H1 (cell line): ENCODE data around the gene SF3B6. TPM values are rescaled to one million over a fixed set of nuclear protein-coding genes. Genes with fewer than 3 reads are reported as not detected.

Experiments
- CTCF ChIP-seq, 3 experiments: IDR thresholded peaks; 1 replicate in 2 of 3; 2 replicates in 1 of 3; pipeline versions ENCODE4 v1.5.1 to v1.6.1; 2011; ENCODE audit warnings: low read length in 3 of 3, mild to moderate bottlenecking in 3 of 3, inconsistent platforms in 2 of 3, low read depth in 1 of 3, moderate library complexity in 1 of 3; ENCODE audit not compliant: insufficient read depth in 1 of 3; ENCODE audit errors: control extremely low read depth in 1 of 3
- HDAC2 ChIP-seq, 2 experiments: fragments of 300-600 bp in 1 of 2; sonication (generic) in 1 of 2; IDR thresholded peaks; 2 replicates each; pipeline ENCODE4 v1.6.1; 2011 to 2012; ENCODE audit warnings: low read depth in 2 of 2, low read length in 2 of 2, mild to moderate bottlenecking in 2 of 2, moderate library complexity in 2 of 2, borderline replicate concordance in 1 of 2, inconsistent platforms in 1 of 2
- polyA plus RNA-seq, 7 experiments: library from polyadenylated mRNA; depleted of rRNA in 3 of 7; stranded (reverse) in 5 of 7; unstranded in 2 of 7; fragments of >200 nt in 5 of 7; fragments of 200-250 nt in 2 of 7; gene quantifications; 1 replicate in 5 of 7; 2 replicates in 1 of 7; 4 replicates in 1 of 7; pipeline versions ENCODE4 v1.2.1 to v1.2.3, GENCODE V29; 2011 to 2013; ENCODE audit warnings: missing spikeins in 2 of 7, mixed read lengths in 2 of 7
- total RNA-seq: library from RNA; stranded (reverse); fragmentation: NEBNext Ultra II Directional; extraction: Animal tissue kit (Norgen Biotek cat#: 25700); gene quantifications from 2 replicates; pipeline ENCODE4 v1.2.1, GENCODE V29; 2021
- TF ChIP-seq, protein P1 (sequence below): fragments of 300-600 bp; sonication (generic); IDR thresholded peaks from 2 replicates; pipeline ENCODE4 v1.7.1; 2012; ENCODE audit warnings: low read length, moderate library complexity, mild to moderate bottlenecking, inconsistent platforms; ENCODE audit not compliant: insufficient replicate concordance

SF3B6 gene
- total and polyA plus RNA-seq, 2 of the 8 experiments (the other 6 are each of a cell fraction or from before 2014, with no cell fraction given), result 126 to 155 TPM

GRCh38 chr2:24018241-24018640 is 57.9 kb downstream of the SF3B6 start (continued):
- TF ChIP-seq CTCF (IDR thresholded peaks at IDR 0.05; ENCODE audit: control extremely low read depth in 1 of 3, insufficient read depth in 1 of 3, low read depth in 1 of 3, low read length in 3 of 3) (no peak), HDAC2 (IDR thresholded peaks at IDR 0.05; ENCODE audit: borderline replicate concordance in 1 of 2, low read depth in 2 of 2, low read length in 2 of 2) (no peak)
- TF ChIP-seq, protein P1, sequence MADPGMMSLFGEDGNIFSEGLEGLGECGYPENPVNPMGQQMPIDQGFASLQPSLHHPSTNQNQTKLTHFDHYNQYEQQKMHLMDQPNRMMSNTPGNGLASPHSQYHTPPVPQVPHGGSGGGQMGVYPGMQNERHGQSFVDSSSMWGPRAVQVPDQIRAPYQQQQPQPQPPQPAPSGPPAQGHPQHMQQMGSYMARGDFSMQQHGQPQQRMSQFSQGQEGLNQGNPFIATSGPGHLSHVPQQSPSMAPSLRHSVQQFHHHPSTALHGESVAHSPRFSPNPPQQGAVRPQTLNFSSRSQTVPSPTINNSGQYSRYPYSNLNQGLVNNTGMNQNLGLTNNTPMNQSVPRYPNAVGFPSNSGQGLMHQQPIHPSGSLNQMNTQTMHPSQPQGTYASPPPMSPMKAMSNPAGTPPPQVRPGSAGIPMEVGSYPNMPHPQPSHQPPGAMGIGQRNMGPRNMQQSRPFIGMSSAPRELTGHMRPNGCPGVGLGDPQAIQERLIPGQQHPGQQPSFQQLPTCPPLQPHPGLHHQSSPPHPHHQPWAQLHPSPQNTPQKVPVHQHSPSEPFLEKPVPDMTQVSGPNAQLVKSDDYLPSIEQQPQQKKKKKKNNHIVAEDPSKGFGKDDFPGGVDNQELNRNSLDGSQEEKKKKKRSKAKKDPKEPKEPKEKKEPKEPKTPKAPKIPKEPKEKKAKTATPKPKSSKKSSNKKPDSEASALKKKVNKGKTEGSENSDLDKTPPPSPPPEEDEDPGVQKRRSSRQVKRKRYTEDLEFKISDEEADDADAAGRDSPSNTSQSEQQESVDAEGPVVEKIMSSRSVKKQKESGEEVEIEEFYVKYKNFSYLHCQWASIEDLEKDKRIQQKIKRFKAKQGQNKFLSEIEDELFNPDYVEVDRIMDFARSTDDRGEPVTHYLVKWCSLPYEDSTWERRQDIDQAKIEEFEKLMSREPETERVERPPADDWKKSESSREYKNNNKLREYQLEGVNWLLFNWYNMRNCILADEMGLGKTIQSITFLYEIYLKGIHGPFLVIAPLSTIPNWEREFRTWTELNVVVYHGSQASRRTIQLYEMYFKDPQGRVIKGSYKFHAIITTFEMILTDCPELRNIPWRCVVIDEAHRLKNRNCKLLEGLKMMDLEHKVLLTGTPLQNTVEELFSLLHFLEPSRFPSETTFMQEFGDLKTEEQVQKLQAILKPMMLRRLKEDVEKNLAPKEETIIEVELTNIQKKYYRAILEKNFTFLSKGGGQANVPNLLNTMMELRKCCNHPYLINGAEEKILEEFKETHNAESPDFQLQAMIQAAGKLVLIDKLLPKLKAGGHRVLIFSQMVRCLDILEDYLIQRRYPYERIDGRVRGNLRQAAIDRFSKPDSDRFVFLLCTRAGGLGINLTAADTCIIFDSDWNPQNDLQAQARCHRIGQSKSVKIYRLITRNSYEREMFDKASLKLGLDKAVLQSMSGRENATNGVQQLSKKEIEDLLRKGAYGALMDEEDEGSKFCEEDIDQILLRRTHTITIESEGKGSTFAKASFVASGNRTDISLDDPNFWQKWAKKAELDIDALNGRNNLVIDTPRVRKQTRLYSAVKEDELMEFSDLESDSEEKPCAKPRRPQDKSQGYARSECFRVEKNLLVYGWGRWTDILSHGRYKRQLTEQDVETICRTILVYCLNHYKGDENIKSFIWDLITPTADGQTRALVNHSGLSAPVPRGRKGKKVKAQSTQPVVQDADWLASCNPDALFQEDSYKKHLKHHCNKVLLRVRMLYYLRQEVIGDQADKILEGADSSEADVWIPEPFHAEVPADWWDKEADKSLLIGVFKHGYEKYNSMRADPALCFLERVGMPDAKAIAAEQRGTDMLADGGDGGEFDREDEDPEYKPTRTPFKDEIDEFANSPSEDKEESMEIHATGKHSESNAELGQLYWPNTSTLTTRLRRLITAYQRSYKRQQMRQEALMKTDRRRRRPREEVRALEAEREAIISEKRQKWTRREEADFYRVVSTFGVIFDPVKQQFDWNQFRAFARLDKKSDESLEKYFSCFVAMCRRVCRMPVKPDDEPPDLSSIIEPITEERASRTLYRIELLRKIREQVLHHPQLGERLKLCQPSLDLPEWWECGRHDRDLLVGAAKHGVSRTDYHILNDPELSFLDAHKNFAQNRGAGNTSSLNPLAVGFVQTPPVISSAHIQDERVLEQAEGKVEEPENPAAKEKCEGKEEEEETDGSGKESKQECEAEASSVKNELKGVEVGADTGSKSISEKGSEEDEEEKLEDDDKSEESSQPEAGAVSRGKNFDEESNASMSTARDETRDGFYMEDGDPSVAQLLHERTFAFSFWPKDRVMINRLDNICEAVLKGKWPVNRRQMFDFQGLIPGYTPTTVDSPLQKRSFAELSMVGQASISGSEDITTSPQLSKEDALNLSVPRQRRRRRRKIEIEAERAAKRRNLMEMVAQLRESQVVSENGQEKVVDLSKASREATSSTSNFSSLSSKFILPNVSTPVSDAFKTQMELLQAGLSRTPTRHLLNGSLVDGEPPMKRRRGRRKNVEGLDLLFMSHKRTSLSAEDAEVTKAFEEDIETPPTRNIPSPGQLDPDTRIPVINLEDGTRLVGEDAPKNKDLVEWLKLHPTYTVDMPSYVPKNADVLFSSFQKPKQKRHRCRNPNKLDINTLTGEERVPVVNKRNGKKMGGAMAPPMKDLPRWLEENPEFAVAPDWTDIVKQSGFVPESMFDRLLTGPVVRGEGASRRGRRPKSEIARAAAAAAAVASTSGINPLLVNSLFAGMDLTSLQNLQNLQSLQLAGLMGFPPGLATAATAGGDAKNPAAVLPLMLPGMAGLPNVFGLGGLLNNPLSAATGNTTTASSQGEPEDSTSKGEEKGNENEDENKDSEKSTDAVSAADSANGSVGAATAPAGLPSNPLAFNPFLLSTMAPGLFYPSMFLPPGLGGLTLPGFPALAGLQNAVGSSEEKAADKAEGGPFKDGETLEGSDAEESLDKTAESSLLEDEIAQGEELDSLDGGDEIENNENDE, result no peak
- TF ChIP-seq, all 59 proteins: peak for 0
